GM18517 (cell line): ENCODE results near the gene EDC3.

Experiments used
- ATAC-seq: cut with Tn5 transposase; IDR thresholded peaks from one replicate; pipeline ENCODE4 v1.9.1; 2021; ENCODE audit warnings: mild to moderate bottlenecking, moderate library complexity; ENCODE audit not compliant: unreplicated experiment

Gene EDC3

DNA sequence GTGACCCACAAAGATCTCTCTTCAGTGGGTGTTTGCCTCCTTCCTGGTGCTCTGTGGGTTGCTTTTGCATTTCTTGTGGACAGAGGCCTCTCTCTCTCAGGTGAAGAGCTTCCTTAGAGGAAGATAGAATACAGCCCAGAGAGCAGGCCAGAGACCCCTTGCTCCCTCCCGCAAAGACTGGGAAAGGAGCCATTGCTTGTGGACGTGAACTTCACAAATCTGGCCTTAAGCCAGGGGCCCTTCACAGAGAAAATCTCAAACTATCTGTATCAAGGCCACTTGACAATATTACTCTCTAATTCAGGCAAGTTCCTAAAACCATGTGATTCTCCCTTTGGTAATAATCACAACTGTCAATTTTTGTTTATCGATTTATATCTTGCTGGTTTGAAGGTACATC, 110.6 kb downstream of the EDC3 start:
- ATAC-seq: no peak

GRCh38 chr15:74584779-74585178, 111.0 kb downstream of the EDC3 start:
- no peak for ATAC-seq

GRCh38 chr15:74584204-74584603, 111.6 kb downstream of the EDC3 start:
- ATAC-seq: no peak
